Skeletal muscle tissue (tissue), 4 donors: ENCODE data around the gene IGFBP5. TPM values are rescaled to one million over a fixed set of nuclear protein-coding genes. Genes with fewer than 3 reads are reported as not detected.

ENCODE experiments used
- H3K27ac ChIP-seq: one replicate; pipeline ENCODE4 v1.7.0; 2013; ENCODE audit warnings: mild to moderate bottlenecking, low read depth, low read length, inconsistent platforms
- H3K27me3 ChIP-seq, 3 donors: one replicate each; pipeline ENCODE4 v1.7.0; 2013; ENCODE audit warnings: low read length in 3 of 3; ENCODE audit not compliant: control insufficient read depth in 3 of 3, insufficient read depth in 3 of 3
- H3K36me3 ChIP-seq, 3 donors: one replicate each; pipeline ENCODE4 v1.7.0; 2013; ENCODE audit warnings: low read length in 3 of 3; ENCODE audit not compliant: control insufficient read depth in 3 of 3, insufficient read depth in 3 of 3
- H3K4me1 ChIP-seq, 3 donors: one replicate each; pipeline ENCODE4 v1.7.0; 2013; ENCODE audit warnings: low read length in 3 of 3, mild to moderate bottlenecking in 3 of 3; ENCODE audit not compliant: control insufficient read depth in 3 of 3, insufficient read depth in 3 of 3
- H3K4me3 ChIP-seq, 3 donors: one replicate each; pipeline ENCODE4 v1.7.0; 2013; ENCODE audit warnings: low read length in 3 of 3
- H3K9ac ChIP-seq, 3 donors: one replicate each; pipeline ENCODE4 v1.7.0; 2013; ENCODE audit warnings: low read length in 3 of 3, mild to moderate bottlenecking in 3 of 3, moderate library complexity in 2 of 3, low read depth in 1 of 3
- H3K9me3 ChIP-seq, 3 donors: one replicate each; pipeline ENCODE4 v1.7.0; 2013; ENCODE audit warnings: low read length in 3 of 3; ENCODE audit not compliant: control insufficient read depth in 3 of 3
- total RNA-seq: library from RNA; depleted of rRNA; stranded (reverse); fragments of >200 nt; gene quantifications from one replicate; pipeline ENCODE4 v1.2.3, GENCODE V29; 2014
- donor health status: Osteomylitis.

Gene IGFBP5
- total RNA-seq, 1 donor from 2014 or later, result 260 TPM

DNA sequence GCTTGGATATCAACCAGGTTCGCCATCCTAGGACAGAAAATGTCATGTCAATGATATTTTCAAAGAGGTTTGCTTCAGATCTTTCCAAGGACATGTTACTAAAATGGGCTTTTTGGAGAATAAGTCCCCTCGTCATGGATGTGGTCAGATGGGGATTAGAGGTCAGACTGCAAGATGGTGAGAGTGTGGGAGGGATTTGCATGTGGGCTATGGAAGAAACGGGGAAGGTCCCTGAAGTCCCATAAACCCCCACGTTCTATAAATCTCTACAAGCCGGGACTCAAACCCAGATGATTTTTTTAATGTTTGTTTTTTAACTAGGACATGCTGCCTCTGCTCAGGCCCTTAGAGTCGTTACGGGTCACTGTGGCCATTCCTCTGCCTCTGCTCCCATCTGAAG lies 37.7 kb upstream of the IGFBP5 start:
- no peak overlapping the region for H3K9ac ChIP-seq
- H3K27ac ChIP-seq, result no peak overlapping the region
- H3K36me3 ChIP-seq, result no peaks in the 10 kb centered on the region
- H3K9me3 ChIP-seq, result no peaks in the 10 kb centered on the region
- H3K4me3 ChIP-seq, result no peak overlapping the region
- H3K27me3 ChIP-seq, result peaks cover 0 to 4% (median 0%) of the 10 kb centered on the region in 3 donors
- no peaks in the 10 kb centered on the region for H3K4me1 ChIP-seq

GRCh38 chr2:216732334-216732733 lies 37.0 kb upstream of the IGFBP5 start:
- H3K4me1 ChIP-seq, result no peaks in the 10 kb centered on the region
- no peak overlapping the region for H3K9ac ChIP-seq
- H3K9me3 ChIP-seq, result no peaks in the 10 kb centered on the region
- H3K36me3 ChIP-seq, result no peaks in the 10 kb centered on the region
- peaks cover 0 to 4% (median 0%) of the 10 kb centered on the region in 3 donors for H3K27me3 ChIP-seq
- H3K27ac ChIP-seq, result no peak overlapping the region
- H3K4me3 ChIP-seq, result no peak overlapping the region

DNA sequence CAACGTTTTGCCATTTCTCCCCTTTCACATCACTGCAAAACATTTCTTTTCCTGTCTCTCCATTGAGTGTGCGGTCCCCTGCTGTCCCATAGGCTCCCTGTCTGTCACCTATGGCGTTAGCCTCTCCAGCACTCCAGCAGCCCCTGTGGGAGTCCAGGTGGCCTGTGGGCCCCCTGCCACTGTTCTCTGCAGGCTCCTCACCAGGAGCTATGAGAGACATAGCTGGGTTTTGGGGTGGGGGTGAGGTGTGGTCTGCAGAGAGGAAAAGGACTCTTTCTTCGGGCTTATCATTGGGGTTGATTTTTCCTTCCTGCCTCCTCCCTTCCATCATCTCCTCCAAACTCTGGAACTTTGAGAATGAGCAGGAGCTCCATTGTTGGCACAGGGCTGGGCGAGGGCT lies 36.1 kb upstream of the IGFBP5 start:
- Histone ChIP-seq H3K9ac (no peak overlapping the region), H3K9me3 (no peaks in the 10 kb centered on the region), H3K27ac (no peak overlapping the region), H3K4me3 (no peak overlapping the region), H3K27me3 (peaks cover 0 to 4% (median 0%) of the 10 kb centered on the region in 3 donors), H3K4me1 (no peaks in the 10 kb centered on the region), H3K36me3 (no peaks in the 10 kb centered on the region)

DNA sequence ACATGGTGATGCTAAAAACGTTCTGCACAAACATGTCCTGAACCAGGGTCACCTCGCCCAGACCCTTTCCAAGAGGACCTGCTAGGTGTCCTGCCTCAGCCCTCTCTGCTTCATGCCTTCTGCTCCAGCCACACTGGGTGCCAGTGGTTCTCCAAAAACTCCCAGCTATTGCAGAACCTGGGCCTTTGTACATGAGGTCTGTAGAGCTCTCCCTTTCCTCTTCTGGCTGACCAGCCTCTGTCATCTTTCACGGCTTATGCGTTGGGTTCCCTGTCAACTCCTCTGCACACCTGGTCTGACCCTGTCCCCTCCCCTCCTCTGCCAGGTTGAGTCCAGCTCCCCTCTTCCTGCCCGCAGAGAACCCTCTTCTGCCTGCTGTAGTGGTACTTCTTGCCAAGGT lies 35.5 kb upstream of the IGFBP5 start:
- peaks cover 0 to 4% (median 0%) of the 10 kb centered on the region in 3 donors for H3K27me3 ChIP-seq
- no peaks in the 10 kb centered on the region for H3K36me3 ChIP-seq
- no peak overlapping the region for H3K27ac ChIP-seq
- no peaks in the 10 kb centered on the region for H3K4me1 ChIP-seq
- no peak overlapping the region for H3K4me3 ChIP-seq
- H3K9ac ChIP-seq, result no peak overlapping the region
- no peaks in the 10 kb centered on the region for H3K9me3 ChIP-seq

DNA sequence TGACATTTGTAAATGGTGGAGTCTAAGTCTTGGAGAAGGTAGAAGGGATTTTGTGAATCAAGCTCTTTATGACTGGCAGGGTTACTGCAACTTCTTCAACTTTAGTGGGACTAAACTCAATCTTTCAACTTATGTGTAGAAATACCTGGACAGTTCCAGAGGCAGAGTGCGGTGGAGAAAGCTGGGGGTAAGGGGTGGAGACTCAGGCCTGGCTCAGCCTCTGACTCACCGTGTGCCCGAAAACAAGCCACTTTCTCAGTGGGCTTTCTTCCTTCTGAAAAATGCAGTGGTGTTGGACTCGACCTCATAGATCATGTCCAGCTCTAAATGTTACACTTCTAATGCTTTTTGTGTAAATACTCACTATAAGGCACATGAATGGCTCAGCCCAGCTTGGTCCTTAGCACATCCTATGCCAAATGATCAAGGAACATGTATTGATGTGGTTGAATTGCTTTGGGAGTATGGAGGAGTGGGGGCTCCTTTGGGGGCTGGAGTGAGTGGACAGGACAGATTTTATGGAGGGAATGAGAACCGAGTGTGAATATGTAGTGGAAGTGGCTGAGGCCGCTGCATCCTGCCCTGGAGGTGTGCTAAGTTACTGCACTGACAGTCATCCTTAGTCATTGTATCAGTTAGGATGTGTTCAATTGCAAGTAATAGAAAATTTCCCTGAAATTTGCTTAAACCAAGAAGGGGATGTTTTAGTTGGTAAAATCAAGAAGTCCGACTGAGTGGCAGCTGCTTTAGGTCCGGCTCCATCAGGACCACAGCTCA lies 32.2 kb upstream of the IGFBP5 start:
- Histone ChIP-seq H3K9me3 (no peaks in the 10 kb centered on the region), H3K9ac (no peak overlapping the region), H3K36me3 (no peaks in the 10 kb centered on the region), H3K27ac (no peak overlapping the region), H3K4me3 (no peak overlapping the region), H3K27me3 (peaks cover 0 to 4% (median 2%) of the 10 kb centered on the region in 3 donors), H3K4me1 (no peaks in the 10 kb centered on the region)

DNA sequence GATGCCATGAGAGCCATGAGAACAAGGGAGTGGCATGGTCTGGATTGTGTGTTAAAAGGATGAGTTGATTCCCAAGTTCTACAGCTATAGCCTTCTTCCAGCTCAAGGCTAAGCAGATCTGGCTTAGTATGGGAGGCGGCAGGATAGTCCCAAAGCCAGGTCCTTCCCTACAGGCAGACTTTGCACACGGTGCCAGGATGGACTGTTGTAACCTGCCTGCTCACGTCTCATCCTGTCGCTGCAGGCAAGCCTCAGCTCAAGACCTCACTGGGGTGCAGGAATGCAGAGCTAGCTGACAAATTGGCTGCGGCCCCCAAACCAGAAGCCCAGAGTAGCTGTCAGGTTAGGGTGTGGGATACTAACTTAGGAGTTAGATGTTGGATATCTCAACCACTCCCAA lies 28.8 kb upstream of the IGFBP5 start:
- H3K4me1 ChIP-seq, result no peaks in the 10 kb centered on the region
- no peaks in the 10 kb centered on the region for H3K9me3 ChIP-seq
- H3K36me3 ChIP-seq, result no peaks in the 10 kb centered on the region
- H3K27me3 ChIP-seq, result peaks cover 0 to 2% (median 0%) of the 10 kb centered on the region in 3 donors
- H3K9ac ChIP-seq, result no peak overlapping the region
- H3K4me3 ChIP-seq, result no peak overlapping the region
- H3K27ac ChIP-seq, result no peak overlapping the region

GRCh38 chr2:216721141-216721540 lies 25.8 kb upstream of the IGFBP5 start:
- no peak overlapping the region for H3K9ac ChIP-seq
- H3K9me3 ChIP-seq, result no peaks in the 10 kb centered on the region
- H3K4me1 ChIP-seq, result peaks cover 4 to 7% (median 5%) of the 10 kb centered on the region in 3 donors
- no peaks in the 10 kb centered on the region for H3K36me3 ChIP-seq
- H3K27me3 ChIP-seq, result peaks cover 0 to 3% (median 2%) of the 10 kb centered on the region in 3 donors
- no peak overlapping the region for H3K27ac ChIP-seq
- H3K4me3 ChIP-seq, result no peak overlapping the region

DNA sequence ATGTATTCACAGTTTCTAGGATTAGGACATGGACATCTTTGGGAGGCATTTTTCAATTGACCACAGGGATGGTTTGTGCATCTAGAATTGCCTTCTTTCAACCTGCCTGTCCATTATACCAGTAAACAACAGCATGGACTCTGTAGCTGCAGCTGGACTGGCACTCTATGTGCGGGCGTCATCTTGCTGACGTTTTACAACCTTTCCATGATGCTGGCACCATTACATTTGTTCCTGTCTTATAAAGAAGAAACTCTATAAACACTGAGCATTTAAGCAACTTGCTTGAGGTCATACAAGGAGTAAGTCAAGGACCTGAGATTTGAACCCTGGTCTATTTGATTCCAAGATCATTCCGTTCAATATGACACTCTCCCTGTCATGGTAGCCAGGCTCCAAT lies 25.4 kb upstream of the IGFBP5 start:
- H3K27me3 ChIP-seq, result peaks cover 0 to 3% (median 2%) of the 10 kb centered on the region in 3 donors
- H3K9ac ChIP-seq, result no peak overlapping the region
- H3K4me1 ChIP-seq, result peaks cover 6 to 8% (median 7%) of the 10 kb centered on the region in 3 donors
- H3K36me3 ChIP-seq, result no peaks in the 10 kb centered on the region
- no peak overlapping the region for H3K4me3 ChIP-seq
- H3K9me3 ChIP-seq, result no peaks in the 10 kb centered on the region
- H3K27ac ChIP-seq, result no peak overlapping the region

GRCh38 chr2:216717907-216718615 lies 22.7 kb upstream of the IGFBP5 start:
- H3K27me3 ChIP-seq, result peaks cover 0 to 3% (median 0%) of the 10 kb centered on the region in 3 donors
- H3K4me3 ChIP-seq, result no peak overlapping the region
- no peak overlapping the region for H3K27ac ChIP-seq
- no peak overlapping the region for H3K9ac ChIP-seq
- no peaks in the 10 kb centered on the region for H3K9me3 ChIP-seq
- H3K36me3 ChIP-seq, result no peaks in the 10 kb centered on the region
- peaks cover 6 to 23% (median 7%) of the 10 kb centered on the region in 3 donors for H3K4me1 ChIP-seq

GRCh38 chr2:216717491-216717901 lies 22.1 kb upstream of the IGFBP5 start:
- H3K36me3 ChIP-seq, result no peaks in the 10 kb centered on the region
- peaks cover 6 to 23% (median 7%) of the 10 kb centered on the region in 3 donors for H3K4me1 ChIP-seq
- H3K4me3 ChIP-seq, result no peak overlapping the region
- no peak overlapping the region for H3K9ac ChIP-seq
- peaks cover 0 to 3% (median 0%) of the 10 kb centered on the region in 3 donors for H3K27me3 ChIP-seq
- no peak overlapping the region for H3K27ac ChIP-seq
- no peaks in the 10 kb centered on the region for H3K9me3 ChIP-seq
